AG09319 (cell line): Measurements from ENCODE around the gene MBOAT2.

Experiments
- DNase-seq: peaks from one replicate; pipeline ENCODE4 v3.0.0-alpha.2; 2010; ENCODE audit warnings: low read depth; ENCODE audit errors: extremely low read depth
- CTCF ChIP-seq: IDR thresholded peaks from 2 replicates; pipeline ENCODE4 v1.5.1; 2011; ENCODE audit warnings: low read depth, mild to moderate bottlenecking, inconsistent platforms, low read length, moderate library complexity

MBOAT2 gene

GRCh38 chr2:8863331-8863953 is 140.0 kb downstream of the MBOAT2 start:
- no peak for TF ChIP-seq CTCF
- DNase-seq, result no peak

GRCh38 chr2:8862230-8862629 is 141.3 kb downstream of the MBOAT2 start:
- no peak for TF ChIP-seq CTCF
- DNase-seq, result no peak

- no peak for DNase-seq
- TF ChIP-seq CTCF, result no peak
Measured at GRCh38 chr2:8861797-8862196, 141.7 kb downstream of the MBOAT2 start.

- no peak for TF ChIP-seq CTCF
- DNase-seq, result no peak
Measured at GRCh38 chr2:8860239-8860638, 143.2 kb downstream of the MBOAT2 start.

- no peak for TF ChIP-seq CTCF
- DNase-seq, result no peak
Measured at GRCh38 chr2:8858910-8859309, 144.6 kb downstream of the MBOAT2 start.

- no peak for TF ChIP-seq CTCF
- no peak for DNase-seq
Measured at GRCh38 chr2:8858264-8858663, 145.2 kb downstream of the MBOAT2 start.

GRCh38 chr2:8857709-8858108 is 145.8 kb downstream of the MBOAT2 start:
- no peak for DNase-seq
- TF ChIP-seq CTCF, result no peak
